ENCODE results near the gene SMIM21.

SMIM21 gene

DNA sequence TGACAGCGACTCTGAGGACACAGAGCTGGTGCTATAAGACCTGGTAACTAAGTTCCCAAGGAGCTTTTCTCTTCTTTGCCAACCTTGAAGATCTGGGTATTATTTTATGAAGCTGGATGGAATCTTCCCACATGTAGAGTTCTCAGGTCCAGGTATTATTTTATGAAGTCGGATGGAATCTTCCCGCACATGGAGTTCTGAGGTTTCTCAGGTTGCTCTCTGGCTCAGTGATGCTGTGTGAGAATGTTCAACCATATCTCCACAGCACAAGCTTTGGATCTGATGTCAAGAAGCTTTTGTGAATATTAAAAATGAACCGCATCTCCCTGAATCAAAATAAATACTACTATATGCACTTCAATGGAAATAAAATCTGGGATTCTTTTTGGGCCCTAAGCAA lies at the start of gene SMIM21:
TSS of gene SMIM21 (minus strand) at position 101 of the 400 bp plus-strand sequence. CDS start 140 bp downstream, outside the sequence.
- FAIRE-seq = no peak

DNA sequence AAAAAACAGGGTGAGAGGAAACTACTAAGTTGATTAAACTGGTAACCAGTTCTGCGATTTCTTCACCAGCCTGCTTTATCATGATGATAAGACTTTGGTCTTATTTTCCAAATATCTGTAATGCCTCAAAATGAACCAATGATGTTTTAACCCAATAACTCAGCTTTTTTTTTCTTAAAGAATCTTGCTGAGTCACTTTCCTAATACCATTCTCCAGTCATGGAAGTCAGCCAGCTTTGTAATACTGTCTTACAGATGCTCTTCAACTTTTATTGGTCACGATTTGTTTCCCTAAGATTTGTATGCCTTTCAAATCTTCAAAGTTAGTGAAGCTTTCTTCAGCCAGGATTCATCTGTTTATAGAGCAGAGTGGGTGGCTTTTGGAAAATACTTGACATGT lies 47.7 kb upstream of the SMIM21 start:
- no peak for FAIRE-seq

DNA sequence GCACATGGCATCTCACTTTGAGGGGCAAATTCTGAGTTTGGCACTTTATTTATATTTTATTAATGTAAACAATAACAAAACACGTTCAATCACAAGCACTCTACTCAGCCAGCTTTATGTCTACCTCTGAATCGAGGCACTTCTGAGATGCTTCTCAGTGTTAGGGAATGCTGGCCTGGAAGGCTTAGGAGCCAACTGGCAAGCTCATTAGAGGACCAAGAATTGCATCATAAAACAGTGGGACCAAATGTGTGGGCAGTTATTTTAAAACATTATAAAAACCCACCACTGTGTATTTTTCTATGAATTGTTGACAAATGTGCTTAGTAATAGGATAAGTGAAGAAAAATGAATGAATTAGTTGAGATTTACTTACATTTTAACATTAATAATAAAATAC lies 46.8 kb upstream of the SMIM21 start:
- no peak for FAIRE-seq

DNA sequence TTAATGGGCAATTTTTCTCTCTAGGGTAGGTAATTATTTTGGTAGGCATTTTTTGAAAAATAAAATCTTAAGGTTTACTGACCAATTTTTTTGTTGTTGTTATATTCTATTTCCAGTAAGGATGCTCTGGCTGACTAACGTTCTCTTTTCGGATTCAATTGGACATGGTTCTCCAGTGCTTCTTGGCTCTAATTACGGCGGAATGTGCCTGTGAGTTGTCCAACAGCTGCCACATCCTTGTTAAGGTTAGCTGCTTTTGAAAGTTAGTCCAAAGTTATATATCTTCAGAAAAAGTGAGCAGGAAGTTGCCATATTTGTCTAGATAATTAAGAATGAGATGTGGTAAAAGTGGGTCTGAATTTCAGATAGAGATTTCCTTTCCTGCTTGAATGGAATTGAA lies 45.8 kb upstream of the SMIM21 start:
- FAIRE-seq = no peak

DNA sequence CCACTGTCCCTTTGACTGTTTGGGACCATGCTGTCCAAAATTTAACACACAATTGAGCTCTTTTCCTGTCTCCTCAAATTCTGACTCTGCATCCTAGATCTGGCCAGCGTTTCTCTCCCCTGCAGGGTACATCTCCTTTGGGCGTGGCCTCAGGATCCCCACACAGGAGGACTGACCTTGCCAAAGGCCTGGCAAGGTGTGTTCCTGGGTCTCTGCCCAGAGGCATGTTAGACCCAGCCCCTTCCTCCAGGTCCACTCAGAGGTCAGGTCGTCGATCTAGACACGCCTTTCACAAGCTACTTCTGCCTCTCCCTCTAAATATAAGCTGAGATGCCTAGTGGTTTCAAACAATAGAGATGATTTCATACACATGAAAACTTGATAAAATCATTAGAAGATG lies 45.4 kb upstream of the SMIM21 start:
- no peak for FAIRE-seq

DNA sequence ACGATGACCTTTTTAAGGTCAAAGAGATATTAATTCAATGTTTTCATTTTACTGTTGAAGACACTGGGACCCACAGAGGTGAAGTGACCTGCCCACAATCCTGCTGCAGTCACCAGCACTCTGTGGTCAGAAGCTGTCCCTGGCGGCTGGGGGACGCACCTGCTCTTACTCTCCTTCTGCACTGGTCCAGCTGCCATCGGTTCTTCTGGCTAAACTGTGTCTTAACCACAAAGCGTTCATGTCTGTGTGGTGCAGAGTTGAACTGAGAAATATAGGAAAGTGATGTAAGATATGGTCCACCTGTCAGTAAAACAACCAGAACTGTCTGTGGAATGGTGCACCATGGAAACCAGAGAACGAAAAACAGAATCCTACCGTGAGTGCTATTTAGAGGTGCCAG lies 44.9 kb upstream of the SMIM21 start:
- no peak for FAIRE-seq

DNA sequence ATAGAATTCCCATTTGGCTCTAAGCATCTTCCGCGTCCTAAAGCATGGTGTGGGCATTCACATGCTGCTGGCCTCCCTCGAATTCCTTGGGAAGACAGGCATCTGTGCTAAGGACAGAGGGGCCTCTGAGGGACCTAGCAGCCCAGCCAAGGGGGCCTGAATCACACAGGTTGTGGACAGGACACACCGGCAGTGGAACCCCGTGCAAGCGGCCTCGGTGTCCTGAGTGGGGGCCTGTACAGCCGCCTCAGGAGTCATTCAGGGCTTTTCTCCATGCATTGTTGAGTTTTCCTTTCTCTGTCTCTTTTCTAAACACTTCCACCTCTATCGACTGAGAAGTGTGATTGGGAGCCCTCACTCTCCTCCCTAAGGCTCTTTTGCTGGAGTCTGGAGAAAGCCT lies 44.3 kb upstream of the SMIM21 start:
- FAIRE-seq = no peak

DNA sequence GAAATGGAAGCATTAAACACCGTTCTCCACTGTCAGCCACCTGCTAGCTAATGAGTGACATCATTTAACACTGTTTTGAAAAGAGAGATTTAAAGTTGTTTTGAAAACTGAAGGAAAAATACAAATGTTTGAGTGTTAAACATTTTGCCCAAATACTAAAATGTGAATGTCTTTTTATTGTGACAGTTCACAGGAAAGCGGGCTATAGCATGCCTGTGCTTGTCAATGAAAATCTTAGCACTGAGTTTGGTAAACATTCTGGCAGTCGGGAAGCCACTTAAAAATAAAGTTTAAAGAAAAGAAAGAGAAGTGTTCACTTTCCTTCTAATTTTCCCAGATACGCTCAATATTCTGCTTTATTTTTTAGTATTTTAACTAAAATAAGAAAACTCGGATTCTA lies 40.3 kb upstream of the SMIM21 start:
- FAIRE-seq = no peak

DNA sequence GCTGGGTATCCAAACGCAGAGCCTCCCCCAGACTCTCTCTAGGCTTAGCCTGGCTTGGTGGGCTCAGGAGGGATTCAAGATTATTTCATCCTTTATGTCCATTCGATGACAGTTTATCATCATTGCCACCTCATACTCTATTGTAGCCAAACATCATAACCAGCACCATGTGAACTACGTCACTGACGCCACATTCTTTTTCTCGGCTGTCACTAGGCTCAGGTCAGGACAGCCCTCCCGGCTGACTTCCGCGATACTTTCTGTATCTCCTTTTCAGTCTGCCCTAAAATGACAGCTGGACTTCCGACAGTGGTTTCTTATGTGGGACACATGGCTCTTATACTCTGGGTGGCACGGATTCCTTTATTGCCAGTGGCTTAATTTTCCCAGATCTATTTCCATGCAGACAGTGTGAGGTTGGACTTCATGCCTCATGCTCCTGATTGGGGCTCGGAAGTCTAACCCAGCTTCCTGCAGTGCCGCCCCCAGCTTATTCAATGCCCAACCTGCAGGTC lies 39.8 kb upstream of the SMIM21 start:
- no peak for FAIRE-seq

DNA sequence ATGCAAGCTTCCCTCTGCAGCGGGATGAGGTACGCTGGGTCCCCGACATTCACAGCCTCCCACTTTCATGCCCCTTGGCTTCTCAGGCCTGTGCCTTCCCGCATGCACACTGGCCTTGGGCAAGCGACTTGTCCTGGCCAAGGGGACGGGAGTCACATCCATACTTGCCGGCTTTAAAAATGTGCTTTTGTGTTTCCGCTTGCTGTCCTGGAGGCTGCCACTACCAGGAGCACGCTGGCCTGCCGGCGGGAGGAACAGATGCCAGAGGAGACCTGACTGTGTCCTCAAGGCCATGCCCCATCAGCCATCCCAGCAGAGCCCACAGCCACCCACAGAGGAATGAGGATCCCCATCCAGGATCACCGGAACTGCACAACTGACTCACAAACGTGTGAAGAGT lies 36.9 kb upstream of the SMIM21 start:
- no peak for FAIRE-seq

DNA sequence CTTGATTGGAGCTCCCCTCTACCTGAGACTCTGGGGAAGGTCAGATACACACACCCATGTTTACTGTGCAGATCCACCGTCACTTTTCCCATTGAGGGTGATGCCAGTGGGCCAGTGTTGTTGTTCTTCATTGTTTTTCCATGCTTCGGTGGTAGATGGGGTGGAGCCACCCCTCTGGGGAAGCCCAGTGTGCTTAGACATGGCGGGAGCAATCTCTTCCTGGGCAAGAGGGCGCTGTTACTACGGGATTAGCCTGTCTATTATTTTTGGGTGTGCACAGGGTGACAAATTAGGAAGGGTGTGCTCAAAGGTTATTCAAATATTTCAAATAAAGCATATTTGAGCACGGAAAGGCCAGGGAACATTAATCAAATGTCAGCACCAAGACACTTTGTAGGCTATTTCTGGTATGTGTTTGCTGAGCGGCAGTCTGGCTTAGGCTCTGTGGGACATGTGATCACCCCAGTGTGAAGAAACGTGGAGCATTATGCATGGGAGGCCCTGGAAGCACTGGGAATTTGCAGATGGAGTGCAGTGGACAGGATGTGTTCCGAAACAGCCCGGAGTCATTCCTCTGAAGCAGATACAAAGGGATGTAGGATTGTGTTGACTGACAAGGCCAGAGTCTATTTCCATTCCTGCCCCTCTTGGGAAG lies 34.8 kb upstream of the SMIM21 start:
- FAIRE-seq = no peak

DNA sequence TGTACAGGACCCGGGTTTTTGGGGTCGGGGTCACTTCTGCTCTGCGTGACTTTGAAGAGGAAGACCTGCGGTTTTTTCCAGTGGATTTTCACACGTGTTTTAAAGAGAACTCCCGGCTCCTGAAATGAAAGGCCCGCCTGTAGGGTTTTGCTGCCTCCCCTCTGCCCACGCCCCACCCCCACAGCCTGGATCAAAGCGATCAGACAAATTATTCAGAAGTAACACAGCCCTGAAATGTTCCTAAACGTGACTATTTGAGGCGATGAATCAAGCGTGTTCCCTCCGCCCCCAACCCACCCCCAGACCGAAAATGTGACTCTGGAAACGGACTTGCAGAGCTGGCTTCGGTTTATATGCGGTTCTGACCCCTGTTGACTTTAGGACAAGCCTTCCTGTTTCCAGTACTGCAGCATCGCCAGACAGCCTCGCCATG lies 28.7 kb upstream of the SMIM21 start:
- FAIRE-seq = no peak

DNA sequence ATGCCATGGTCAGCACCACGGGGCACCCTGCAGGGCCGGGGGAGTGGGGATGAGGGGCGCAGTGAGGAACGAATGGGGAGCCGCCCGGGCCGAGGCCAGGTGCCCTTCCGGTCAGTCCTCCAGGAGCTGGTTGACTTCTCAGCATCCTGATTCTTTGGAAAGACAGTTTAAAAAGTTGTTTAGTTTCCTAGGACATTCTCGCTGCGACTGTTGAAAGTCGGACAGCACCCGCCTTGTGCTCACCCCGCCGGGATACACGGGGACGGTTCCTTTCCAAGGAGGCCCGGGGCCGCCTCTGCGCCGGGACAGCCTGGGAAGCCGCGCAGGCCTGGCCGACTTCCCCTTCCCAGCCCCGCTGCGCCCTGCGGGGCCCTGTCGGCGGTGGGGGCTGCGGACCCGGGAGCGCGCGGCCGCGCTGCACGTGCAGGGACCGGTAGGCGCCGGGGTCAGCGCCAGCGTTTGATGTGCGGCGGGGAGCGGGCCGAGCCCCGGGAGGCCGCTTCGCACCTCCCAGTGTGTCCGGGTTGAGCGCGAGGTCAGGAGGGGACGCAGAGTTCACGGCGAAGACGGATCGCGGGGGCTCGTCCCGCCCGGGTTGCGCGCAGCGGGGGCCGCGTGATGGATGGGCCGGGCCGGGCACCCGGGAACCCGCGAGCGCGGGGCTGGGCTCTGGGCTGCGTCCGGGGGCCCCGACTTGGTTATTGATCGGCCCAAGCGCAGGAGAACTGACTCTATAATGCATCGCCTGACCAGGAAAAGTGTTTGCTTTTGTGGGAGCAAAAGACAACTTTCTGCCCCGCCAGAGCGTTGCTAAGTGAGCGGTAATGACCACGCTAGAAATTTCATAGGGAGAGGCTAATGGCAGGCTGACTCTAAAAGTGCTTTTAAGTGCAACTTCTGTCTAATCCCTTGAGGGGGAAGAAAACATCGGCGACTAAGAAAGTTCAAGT lies 28.0 kb upstream of the SMIM21 start:
- no peak for FAIRE-seq

DNA sequence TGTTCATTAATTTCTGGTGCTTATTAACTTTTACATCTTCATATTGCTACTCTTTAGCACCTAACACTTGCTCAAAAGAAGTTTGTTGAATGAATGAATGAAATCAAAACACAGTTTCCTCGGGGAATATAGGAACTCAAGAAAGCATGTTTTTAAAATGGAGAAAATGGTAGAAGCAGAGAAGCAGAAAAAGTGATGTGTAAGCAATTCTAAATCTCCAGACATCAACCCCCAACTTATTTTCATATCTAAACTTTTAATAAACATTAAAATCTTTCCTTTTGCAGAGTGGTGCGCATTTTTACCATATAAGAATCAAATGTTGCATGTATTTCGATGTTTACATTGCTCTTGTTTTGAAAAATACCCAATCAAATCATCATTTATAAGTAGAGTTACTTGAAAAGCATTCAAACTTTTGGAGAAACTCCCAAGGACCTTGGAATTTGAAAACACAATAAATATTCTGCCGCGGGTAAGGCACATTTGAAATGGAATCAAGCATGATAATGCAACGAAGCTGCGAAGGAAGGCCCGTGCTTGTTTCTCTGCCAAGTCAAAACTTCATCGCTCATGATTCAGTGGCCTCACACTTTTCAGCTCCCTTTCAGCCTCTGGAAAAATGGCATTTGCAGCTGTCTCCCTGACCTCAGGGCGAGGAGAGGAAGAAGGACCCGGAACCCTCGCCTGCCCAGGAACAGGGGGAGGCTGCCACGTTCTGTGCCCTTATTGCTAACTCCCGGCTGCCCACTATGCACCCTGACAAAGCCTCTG lies 26.7 kb upstream of the SMIM21 start:
- FAIRE-seq = no peak

DNA sequence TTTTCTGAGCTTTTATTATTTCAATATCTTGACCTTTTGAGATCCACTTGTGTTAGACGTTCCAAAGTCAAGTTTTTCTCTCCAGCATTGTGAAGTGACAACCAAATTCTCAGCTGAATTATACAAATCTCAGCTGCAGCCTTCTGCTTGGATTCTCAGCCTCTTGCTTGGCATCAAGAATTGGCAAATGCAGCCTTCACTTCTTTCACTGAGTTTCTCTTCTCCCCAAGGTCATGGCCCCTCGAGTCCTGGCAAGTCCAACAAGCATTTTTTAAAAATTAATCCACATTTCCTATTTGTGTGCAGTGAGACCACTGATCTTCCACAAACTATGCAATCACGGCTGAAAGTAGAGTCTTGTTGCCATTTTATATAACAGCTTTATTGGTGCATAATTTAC lies 23.4 kb upstream of the SMIM21 start:
- no peak for FAIRE-seq

DNA sequence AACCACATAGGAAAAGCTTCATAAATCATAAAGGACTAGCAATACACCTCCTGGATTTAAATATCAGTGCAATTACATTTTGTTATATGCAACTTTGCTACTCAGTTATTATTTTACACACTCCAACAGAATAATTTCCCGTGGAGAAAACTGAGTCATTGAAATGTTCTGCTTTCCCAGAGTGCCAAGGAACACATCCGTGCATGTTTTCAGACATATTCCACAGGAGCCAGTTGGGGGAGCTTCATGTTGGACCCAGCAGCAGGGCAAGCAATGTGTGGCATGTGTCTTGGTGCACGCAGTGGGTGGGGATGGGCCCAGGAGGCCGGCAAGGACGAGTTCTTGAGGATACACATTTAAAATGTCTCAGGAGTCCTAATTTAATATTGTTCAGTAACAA lies 14.4 kb upstream of the SMIM21 start:
- FAIRE-seq = no peak

DNA sequence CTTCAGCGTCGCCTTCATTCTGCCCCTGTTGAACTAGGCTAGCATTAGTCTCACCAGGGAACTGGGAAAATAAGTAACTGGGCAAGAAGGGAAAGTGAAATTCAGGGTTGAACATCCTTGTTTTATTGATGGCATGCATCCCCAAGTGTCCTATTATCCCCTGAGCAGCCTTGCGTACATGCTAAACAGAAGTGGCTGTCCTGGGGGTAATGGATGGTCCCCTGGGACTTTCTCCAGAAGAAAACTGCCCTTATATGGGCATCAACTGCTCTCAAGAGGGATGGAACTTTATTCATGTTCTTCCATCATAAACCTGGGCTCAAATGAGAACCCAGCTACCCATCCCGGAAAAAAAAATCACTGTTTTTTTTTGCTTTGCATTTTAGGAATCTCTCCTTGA lies 11.8 kb upstream of the SMIM21 start:
- no peak for FAIRE-seq

DNA sequence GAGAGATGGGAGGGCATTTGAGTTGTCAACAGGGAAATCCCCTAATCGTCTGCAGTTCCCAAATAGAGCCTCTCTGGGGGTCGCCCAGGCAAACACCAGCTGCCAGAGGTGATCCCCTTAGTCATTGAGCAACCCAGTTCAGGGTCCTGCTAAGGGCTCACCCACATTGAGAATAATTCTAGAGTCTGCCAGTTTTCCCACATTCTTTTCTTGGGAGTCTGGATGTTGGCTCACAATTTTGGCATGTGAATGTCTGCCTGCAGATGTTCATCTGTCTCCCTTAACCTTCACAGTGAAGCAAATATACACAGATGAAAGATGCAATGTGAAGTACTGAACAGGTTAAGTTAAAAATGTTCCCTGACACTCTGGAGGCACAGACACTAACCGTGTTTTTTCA lies 11.4 kb upstream of the SMIM21 start:
- FAIRE-seq = no peak

DNA sequence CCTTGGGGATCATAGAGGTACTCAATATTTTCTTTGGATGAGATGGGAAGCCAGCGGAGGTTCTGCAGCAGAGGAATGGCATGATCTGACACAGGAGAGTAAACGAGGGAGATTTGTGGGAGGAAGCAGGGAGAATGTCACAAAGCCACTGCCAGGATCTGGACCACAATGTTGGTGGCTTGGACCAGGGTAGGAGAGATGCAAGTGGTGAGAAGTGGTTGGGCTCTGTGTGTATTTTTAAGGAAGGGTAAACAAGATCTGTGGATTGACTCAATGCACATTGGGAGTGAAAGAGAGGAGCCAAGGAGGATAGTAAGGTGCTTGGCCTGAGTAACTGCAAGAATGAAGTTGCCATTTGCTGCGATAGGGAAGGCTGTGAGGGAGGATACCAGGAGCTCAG lies 10.5 kb upstream of the SMIM21 start:
- no peak for FAIRE-seq

DNA sequence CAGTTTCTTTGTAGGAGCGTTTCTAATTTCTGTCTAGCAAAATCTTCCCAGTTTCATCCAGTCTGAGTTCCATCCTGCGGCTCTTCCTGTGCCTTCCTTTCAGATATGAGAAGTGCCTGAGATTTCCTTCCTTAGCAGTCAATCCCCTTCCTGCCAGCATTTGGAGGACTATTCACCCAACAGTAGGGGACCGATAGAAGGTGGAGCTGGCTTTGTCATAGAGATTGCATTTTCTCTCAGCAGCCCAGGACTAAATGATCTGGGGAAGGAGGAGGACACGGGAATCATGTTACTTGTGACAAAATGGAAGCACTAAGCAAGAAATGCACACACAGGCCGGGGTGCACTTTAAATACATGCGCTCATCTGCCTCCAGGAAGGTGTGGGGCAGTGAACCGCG lies 5.6 kb upstream of the SMIM21 start:
- no peak for FAIRE-seq

DNA sequence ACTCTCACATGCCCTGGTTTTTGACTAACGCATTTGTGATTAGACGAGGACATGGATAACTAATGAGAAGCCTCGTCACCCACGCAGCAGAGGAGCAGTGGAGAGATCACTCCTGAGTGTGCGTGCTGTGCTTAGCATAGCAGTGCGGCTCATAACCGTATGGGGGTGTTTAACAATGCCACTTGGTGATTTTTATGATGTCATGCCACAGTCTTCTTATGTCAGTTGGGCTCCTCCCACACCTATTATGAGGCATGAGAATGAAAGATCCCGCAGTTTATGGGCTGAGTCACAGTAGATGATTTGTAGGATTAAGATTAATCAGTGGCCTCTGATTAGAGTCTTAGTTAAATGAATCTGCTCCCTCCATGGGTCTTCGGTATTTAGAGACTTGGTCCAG lies 2.5 kb upstream of the SMIM21 start:
- FAIRE-seq = no peak

DNA sequence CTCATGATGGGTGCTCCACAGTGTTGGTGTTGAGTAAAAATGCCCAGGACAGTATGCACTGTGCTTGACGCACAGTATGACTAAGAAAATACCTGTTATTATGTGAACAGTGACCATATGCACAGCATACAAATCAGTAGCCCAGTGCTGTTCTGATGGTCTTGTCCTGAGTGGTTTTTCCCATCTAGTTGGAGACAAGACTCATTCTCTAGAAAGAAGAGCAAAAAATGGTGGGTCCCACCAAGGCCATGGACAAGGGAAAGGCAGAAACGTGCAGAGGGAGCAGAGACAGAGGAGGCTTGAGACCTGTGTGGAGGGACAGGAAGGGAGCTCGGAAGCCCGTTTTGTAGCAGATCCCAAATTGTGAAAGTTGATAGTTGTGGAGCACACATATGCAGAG lies 987 bp upstream of the SMIM21 start:
- FAIRE-seq = no peak

DNA sequence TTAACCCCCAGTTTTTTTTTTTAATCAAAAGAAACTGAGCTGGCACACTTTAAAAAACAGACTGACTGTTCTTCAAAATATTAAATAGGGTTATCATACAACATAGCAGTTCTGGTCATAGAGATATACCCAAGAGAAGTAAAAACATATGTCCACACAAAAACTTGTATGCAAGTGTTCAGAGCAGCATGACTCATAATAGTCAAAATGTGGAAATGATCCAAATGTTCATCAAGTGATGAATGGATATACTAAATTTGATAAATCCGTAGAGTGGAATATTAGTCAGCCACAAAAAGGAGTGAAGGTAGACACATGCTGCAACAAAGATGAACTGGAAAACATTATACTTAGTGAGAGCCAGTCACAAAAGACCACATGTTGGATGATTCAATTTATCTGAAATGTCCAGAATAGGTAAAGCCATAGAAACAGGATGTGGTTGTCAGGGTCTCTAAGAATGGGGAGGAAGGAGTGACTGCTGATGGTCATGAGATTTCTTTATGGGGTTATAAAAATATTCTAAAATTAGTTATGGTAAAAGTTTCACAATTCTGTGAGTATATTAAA lies 5.1 kb downstream of the SMIM21 start:
- no peak for FAIRE-seq
